GM12892 (cell line): ENCODE results near the gene TMEM151A.

ENCODE experiments used
- POLR2A ChIP-seq: IDR thresholded peaks from 2 replicates; pipeline ENCODE4 v1.6.1; 2011; ENCODE audit warnings: low read depth, low read length, control low read depth
- POLR2AphosphoS5 ChIP-seq: IDR thresholded peaks from 2 replicates; pipeline ENCODE4 v1.6.1; 2011; ENCODE audit warnings: low read depth, low read length, control low read depth
- TAF1 ChIP-seq: IDR thresholded peaks from 2 replicates; pipeline ENCODE4 v1.6.1; 2011; ENCODE audit warnings: low read depth, mild to moderate bottlenecking, control low read depth, low read length, borderline replicate concordance

DNA sequence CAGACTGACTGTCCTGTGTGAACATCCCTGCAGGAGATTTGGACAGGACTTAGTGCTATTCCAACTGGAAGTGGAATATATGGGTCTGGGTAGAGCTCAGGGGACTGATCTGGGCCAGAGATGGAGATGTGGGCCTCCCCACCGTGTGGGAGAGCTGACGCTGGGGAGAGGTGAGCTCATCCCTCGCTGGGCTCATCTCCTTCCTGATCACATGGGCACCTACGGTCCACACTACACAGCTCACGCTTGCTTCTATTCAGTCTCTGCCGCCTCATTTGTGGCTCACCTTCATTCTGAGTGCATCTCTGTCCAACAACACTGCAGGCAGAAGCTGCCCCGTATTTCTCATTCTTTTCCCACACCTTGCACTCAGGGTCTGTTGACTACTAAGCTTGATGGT, 39.9 kb upstream of the TMEM151A start:
- no peak for TF ChIP-seq POLR2A
- no peak for TF ChIP-seq POLR2AphosphoS5
- TF ChIP-seq TAF1: no peak
